Osteocyte (in vitro differentiated cells): ENCODE measurements around the gene TCIRG1. TPM values are rescaled to one million over a fixed set of nuclear protein-coding genes. Genes with fewer than 3 reads are reported as not detected.

Source experiments
- DNase-seq: peaks from one replicate; pipeline ENCODE4 v3.0.0; 2021; ENCODE audit warnings: mixed read lengths; ENCODE audit not compliant: unreplicated experiment; ENCODE audit errors: extremely low spot score
- H3K27ac Mint-ChIP-seq: one replicate; pipeline ENCODE4 v1.8.0; 2021; ENCODE audit warnings: mild to moderate bottlenecking, mixed read lengths; ENCODE audit not compliant: unreplicated experiment
- H3K27me3 Mint-ChIP-seq: one replicate; pipeline ENCODE4 v1.8.0; 2021; ENCODE audit warnings: mixed read lengths; ENCODE audit not compliant: unreplicated experiment
- H3K36me3 Mint-ChIP-seq: one replicate; pipeline ENCODE4 v1.8.0; 2021; ENCODE audit warnings: mixed read lengths; ENCODE audit not compliant: unreplicated experiment
- H3K4me1 Mint-ChIP-seq: one replicate; pipeline ENCODE4 v1.8.0; 2021; ENCODE audit warnings: mixed read lengths; ENCODE audit not compliant: unreplicated experiment
- H3K4me3 Mint-ChIP-seq: one replicate; pipeline ENCODE4 v1.8.0; 2021; ENCODE audit warnings: mild to moderate bottlenecking, moderate library complexity, mixed read lengths; ENCODE audit not compliant: unreplicated experiment
- H3K9me3 Mint-ChIP-seq: one replicate; pipeline ENCODE4 v1.8.0; 2021; ENCODE audit warnings: mixed read lengths; ENCODE audit not compliant: unreplicated experiment
- total RNA-seq: library from RNA; stranded (reverse); gene quantifications from 2 replicates; pipeline ENCODE4 v1.2.1, GENCODE V29; 2021
- TF ChIP-seq, protein P1 (sequence below): fragments of 200-600 bp; sonication (generic); IDR thresholded peaks from 2 replicates; pipeline ENCODE4 v1.5.0; 2021; ENCODE audit warnings: antibody characterized with exemption, mild to moderate bottlenecking, moderate library complexity

Gene TCIRG1
- total RNA-seq, 1 donor from 2014 or later: 53.0 TPM

DNA sequence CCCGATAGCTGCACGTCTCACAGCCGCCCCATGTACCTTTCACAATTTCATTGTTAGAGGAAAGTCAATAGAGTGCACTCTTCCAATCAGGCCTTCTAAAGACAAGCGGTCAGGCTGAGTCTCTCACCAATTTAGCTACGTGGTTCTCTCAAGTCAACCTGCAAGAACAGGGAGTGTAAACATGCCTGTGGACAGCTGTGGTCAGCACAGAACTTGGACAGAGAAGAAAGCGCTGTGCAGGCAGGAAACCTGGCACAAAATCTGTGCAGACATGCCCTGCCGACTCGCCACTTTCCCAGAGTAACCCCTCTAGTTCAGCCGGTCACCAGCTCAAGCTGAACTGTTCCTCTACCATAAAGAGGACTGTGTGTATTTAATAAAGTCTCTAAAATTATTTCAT lies 42.9 kb downstream of the TCIRG1 start:
- Mint-ChIP-seq H3K9me3 (no peaks in the 10 kb centered on the region), H3K27ac (no peak overlapping the region), H3K4me3 (no peak overlapping the region), H3K36me3 (peaks cover 24% of the 10 kb centered on the region), H3K27me3 (no peaks in the 10 kb centered on the region), H3K4me1 (peaks cover 2% of the 10 kb centered on the region)
- DNase-seq: no peak
- TF ChIP-seq, protein P1, sequence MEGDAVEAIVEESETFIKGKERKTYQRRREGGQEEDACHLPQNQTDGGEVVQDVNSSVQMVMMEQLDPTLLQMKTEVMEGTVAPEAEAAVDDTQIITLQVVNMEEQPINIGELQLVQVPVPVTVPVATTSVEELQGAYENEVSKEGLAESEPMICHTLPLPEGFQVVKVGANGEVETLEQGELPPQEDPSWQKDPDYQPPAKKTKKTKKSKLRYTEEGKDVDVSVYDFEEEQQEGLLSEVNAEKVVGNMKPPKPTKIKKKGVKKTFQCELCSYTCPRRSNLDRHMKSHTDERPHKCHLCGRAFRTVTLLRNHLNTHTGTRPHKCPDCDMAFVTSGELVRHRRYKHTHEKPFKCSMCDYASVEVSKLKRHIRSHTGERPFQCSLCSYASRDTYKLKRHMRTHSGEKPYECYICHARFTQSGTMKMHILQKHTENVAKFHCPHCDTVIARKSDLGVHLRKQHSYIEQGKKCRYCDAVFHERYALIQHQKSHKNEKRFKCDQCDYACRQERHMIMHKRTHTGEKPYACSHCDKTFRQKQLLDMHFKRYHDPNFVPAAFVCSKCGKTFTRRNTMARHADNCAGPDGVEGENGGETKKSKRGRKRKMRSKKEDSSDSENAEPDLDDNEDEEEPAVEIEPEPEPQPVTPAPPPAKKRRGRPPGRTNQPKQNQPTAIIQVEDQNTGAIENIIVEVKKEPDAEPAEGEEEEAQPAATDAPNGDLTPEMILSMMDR: no peak

DNA sequence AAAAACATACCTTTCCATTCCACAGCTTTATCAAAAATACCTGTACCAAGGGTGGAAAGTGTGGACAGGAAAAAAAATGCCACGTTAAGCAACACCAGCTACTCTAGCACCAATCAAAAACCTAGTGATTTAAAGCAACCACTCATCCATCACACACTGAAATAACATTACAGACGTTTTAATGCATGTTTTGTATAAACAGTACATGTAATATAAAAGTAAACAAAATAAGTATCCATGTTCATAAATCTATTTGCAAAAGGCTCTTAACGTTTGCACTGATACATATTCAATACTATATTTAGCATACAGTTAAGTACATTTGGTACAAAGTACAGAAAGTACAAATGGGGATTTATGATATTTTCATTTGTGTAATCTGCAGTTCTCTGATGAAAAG lies 43.7 kb downstream of the TCIRG1 start:
- H3K4me3 Mint-ChIP-seq: no peak overlapping the region
- TF ChIP-seq, protein P1: no peak
- H3K27me3 Mint-ChIP-seq: no peaks in the 10 kb centered on the region
- H3K4me1 Mint-ChIP-seq: peaks cover 2% of the 10 kb centered on the region
- no peak overlapping the region for H3K27ac Mint-ChIP-seq
- H3K9me3 Mint-ChIP-seq: no peaks in the 10 kb centered on the region
- no peak for DNase-seq
- peaks cover 23% of the 10 kb centered on the region for H3K36me3 Mint-ChIP-seq

DNA sequence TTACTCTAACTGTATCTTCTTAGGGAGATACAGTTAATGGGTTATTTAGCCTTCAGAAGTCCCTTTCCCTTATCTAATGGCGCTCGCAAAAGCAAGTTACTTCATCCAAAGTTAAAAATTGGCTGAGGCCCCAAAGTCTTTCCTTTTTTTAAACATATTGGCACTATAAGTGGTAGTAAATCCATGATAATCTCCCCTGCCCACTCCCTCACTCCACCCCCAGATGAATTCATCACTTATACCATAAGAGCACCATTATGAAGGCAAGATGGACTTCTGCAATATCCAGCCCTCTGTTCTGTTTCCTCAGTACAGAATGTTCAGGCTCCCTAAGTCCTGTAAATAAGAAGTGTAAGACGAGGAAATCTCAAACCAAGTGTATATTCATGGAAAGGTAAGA lies 44.7 kb downstream of the TCIRG1 start:
- no peak overlapping the region for H3K27ac Mint-ChIP-seq
- H3K4me1 Mint-ChIP-seq: peaks cover 2% of the 10 kb centered on the region
- H3K9me3 Mint-ChIP-seq: no peaks in the 10 kb centered on the region
- H3K4me3 Mint-ChIP-seq: no peak overlapping the region
- TF ChIP-seq, protein P1: no peak
- H3K27me3 Mint-ChIP-seq: no peaks in the 10 kb centered on the region
- DNase-seq: no peak
- H3K36me3 Mint-ChIP-seq: peaks cover 19% of the 10 kb centered on the region

DNA sequence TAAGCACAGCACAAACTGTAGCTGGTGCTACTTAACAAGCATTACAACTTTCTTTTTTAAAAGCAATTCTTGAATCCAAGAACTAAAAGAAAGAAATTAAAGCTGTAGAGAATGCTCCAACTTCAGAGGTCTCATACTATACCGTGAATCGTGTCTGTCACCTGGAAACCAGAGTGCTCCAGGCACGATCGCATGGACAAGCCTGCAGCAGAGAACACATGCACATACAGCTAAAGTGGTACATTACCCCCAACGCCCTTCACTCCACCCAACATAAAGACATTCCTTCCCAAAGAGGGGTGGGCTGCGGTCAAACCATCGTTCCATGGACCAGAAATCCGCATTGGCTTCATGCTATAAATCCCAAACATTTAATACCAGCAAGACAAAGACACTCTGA lies 50.9 kb downstream of the TCIRG1 start:
- TF ChIP-seq, protein P1: no peak
- H3K27me3 Mint-ChIP-seq: no peaks in the 10 kb centered on the region
- H3K4me3 Mint-ChIP-seq: no peak overlapping the region
- no peaks in the 10 kb centered on the region for H3K9me3 Mint-ChIP-seq
- no peak overlapping the region for H3K27ac Mint-ChIP-seq
- peaks cover 10% of the 10 kb centered on the region for H3K36me3 Mint-ChIP-seq
- H3K4me1 Mint-ChIP-seq: peaks cover 4% of the 10 kb centered on the region
- no peak for DNase-seq

DNA sequence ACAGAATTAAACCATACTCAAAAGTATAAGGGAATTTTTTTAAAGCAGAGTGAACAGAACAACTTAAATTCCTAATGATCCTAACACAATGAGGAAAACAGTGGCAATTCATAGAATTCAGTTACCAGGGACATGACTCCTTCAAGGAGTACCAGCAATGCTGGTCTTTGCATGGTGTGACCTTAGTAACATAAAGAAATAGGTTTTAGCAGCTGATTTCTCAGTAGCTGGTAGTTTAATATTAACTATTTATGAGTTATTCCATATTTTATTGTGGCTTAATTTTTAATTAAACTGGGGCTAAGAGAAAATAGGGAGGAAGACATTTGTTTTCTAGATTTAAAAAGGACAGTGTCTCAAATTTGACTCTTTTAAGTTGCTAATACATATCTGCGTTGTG lies 51.5 kb downstream of the TCIRG1 start:
- TF ChIP-seq, protein P1: no peak
- Mint-ChIP-seq H3K9me3 (no peaks in the 10 kb centered on the region), H3K4me1 (peaks cover 4% of the 10 kb centered on the region), H3K27me3 (no peaks in the 10 kb centered on the region), H3K27ac (no peak overlapping the region), H3K36me3 (peaks cover 11% of the 10 kb centered on the region), H3K4me3 (no peak overlapping the region)
- DNase-seq: no peak
